H1 (cell line): Measurements from ENCODE around the gene INPP5A. TPM values are rescaled to one million over a fixed set of nuclear protein-coding genes. Genes with fewer than 3 reads are reported as not detected.

Source experiments
- CTCF ChIA-PET: fragments of 300-600 bp; sonication (Branson Sonifier 250); formaldehyde crosslinking; loops from one replicate; lab custom pipeline; 2021; ENCODE audit not compliant: partially characterized antibody; lab: Charles Lee
- POLR2A ChIA-PET: fragments of 300-600 bp; sonication (Branson Sonifier 250); formaldehyde crosslinking; loops from one replicate; lab custom pipeline; 2021; ENCODE audit warnings: inconsistent platforms; ENCODE audit not compliant: partially characterized antibody; lab: Charles Lee
- DNase-seq, 2 experiments: peaks; one replicate each; pipeline versions ENCODE4 v3.0.0 to v3.0.0-alpha.2; 2010 to 2022; ENCODE audit warnings: low spot score in 2 of 2, low read depth in 1 of 2, mixed read lengths in 1 of 2
- FAIRE-seq: peaks from 2 replicates; lab custom pipeline; 2011; peaks lifted over from hg19 to GRCh38; lab: Jason Lieb, UNC
- H2AFZ ChIP-seq: 2 replicates; pipeline ENCODE4 v1.8.1; 2012; ENCODE audit warnings: low read length, inconsistent platforms
- H2AK5ac ChIP-seq: 2 replicates; pipeline ENCODE4 v1.6.1; 2013; ENCODE audit warnings: low read depth, low read length
- H2BK120ac ChIP-seq: replicated peaks from 2 replicates; pipeline ENCODE3; 2013; ENCODE audit warnings: low read depth, low read length, inconsistent platforms
- H2BK12ac ChIP-seq: 2 replicates; pipeline ENCODE4 v1.6.1; 2013; ENCODE audit warnings: low read depth, low read length
- H2BK15ac ChIP-seq: 2 replicates; pipeline ENCODE4 v1.6.1; 2013; ENCODE audit warnings: low read length
- H2BK20ac ChIP-seq: 2 replicates; pipeline ENCODE4 v1.6.1; 2013; ENCODE audit warnings: low read length
- H2BK5ac ChIP-seq: 2 replicates; pipeline ENCODE4 v1.6.1; 2013; ENCODE audit warnings: low read depth, low read length
- H3K14ac ChIP-seq: 2 replicates; pipeline ENCODE4 v1.6.1; 2013; ENCODE audit warnings: inconsistent platforms; ENCODE audit not compliant: insufficient read length
- H3K18ac ChIP-seq: 2 replicates; pipeline ENCODE4 v1.6.1; 2013; ENCODE audit warnings: low read length; ENCODE audit errors: extremely low read depth
- H3K23ac ChIP-seq: 2 replicates; pipeline ENCODE4 v1.6.1; 2013; ENCODE audit warnings: inconsistent platforms; ENCODE audit not compliant: insufficient read length
- H3K23me2 ChIP-seq: 2 replicates; pipeline ENCODE4 v1.6.1; 2013; ENCODE audit warnings: low read depth, low read length
- H3K27ac ChIP-seq: 2 replicates; pipeline ENCODE4 v1.6.1; 2011; ENCODE audit warnings: low read depth, low read length, inconsistent platforms
- H3K27me3 ChIP-seq, 4 experiments: replicated peaks in 1 of 4; 1 replicate in 1 of 4; 2 replicates in 3 of 4; pipeline versions ENCODE4 v1.6.1 to v1.8.1; 2011 to 2013; ENCODE audit warnings: low read length in 3 of 4, mild to moderate bottlenecking in 3 of 4, inconsistent platforms in 2 of 4, mixed read lengths in 2 of 4, moderate library complexity in 1 of 4; ENCODE audit not compliant: control insufficient read depth in 3 of 4, insufficient read depth in 3 of 4; ENCODE audit errors: extremely low read depth in 1 of 4
- H3K36me3 ChIP-seq, 4 experiments: 2 replicates each; pipeline versions ENCODE4 v1.6.1 to v1.8.1; 2011 to 2013; ENCODE audit warnings: mild to moderate bottlenecking in 4 of 4, low read length in 3 of 4, moderate library complexity in 2 of 4, control low read depth in 1 of 4, inconsistent platforms in 1 of 4; ENCODE audit not compliant: insufficient read depth in 4 of 4, control insufficient read depth in 2 of 4
- H3K4ac ChIP-seq: replicated peaks from 2 replicates; pipeline ENCODE3; 2013; ENCODE audit warnings: low read length, low read depth, mixed read lengths, inconsistent platforms; ENCODE audit not compliant: insufficient read length
- H3K4me1 ChIP-seq, 4 experiments: replicated peaks in 1 of 4; 1 replicate in 1 of 4; 2 replicates in 3 of 4; pipeline versions ENCODE4 v1.6.1 to v1.8.1; 2011 to 2013; ENCODE audit warnings: low read length in 3 of 4, inconsistent platforms in 2 of 4, mixed read lengths in 1 of 4; ENCODE audit not compliant: insufficient read depth in 4 of 4, control insufficient read depth in 3 of 4
- H3K4me2 ChIP-seq, 2 experiments: 2 replicates each; pipeline versions ENCODE4 v1.6.1 to v1.8.1; 2011 to 2013; ENCODE audit warnings: low read depth in 2 of 2, low read length in 2 of 2, control low read depth in 1 of 2, inconsistent platforms in 1 of 2, mild to moderate bottlenecking in 1 of 2; ENCODE audit not compliant: insufficient read depth in 1 of 2
- H3K4me3 ChIP-seq, 4 experiments: fragments of 200-600, 300-600 bp in 1 of 4; sonication (generic), shearing (Covaris generic), sonication (Bioruptor Twin) in 1 of 4; 2 replicates each; pipeline versions ENCODE4 v1.5.1 to v1.8.1; 2011 to 2016; ENCODE audit warnings: low read length in 4 of 4, low read depth in 3 of 4, control low read depth in 2 of 4, inconsistent platforms in 2 of 4, mild to moderate bottlenecking in 2 of 4, mixed read lengths in 1 of 4, moderate library complexity in 1 of 4; ENCODE audit not compliant: insufficient read depth in 2 of 4; ENCODE audit errors: extremely low read depth in 1 of 4
- H3K56ac ChIP-seq: replicated peaks from 2 replicates; pipeline ENCODE3; 2013; ENCODE audit warnings: low read depth, mild to moderate bottlenecking, mixed read lengths, low read length, inconsistent platforms; ENCODE audit not compliant: insufficient read length
- H3K79me1 ChIP-seq: 2 replicates; pipeline ENCODE4 v1.6.1; 2013; ENCODE audit warnings: low read depth, low read length, control low read depth
- H3K79me2 ChIP-seq, 2 experiments: 2 replicates each; pipeline versions ENCODE4 v1.6.1 to v1.8.1; 2012 to 2013; ENCODE audit warnings: low read length in 2 of 2, mild to moderate bottlenecking in 2 of 2, inconsistent platforms in 1 of 2; ENCODE audit not compliant: insufficient read depth in 2 of 2, control insufficient read depth in 1 of 2
- H3K9ac ChIP-seq, 4 experiments: replicated peaks in 1 of 4; 1 replicate in 1 of 4; 2 replicates in 3 of 4; pipeline versions ENCODE4 v1.6.1 to v1.8.1; 2011 to 2013; ENCODE audit warnings: low read depth in 3 of 4, low read length in 3 of 4, control low read depth in 2 of 4, mild to moderate bottlenecking in 2 of 4, moderate library complexity in 2 of 4, inconsistent platforms in 1 of 4; ENCODE audit errors: extremely low read depth in 1 of 4
- H3K9me3 ChIP-seq, 2 experiments: 2 replicates each; pipeline versions ENCODE4 v1.6.1 to v1.8.1; 2012 to 2013; ENCODE audit warnings: mild to moderate bottlenecking in 2 of 2, moderate library complexity in 2 of 2, control low read depth in 1 of 2, inconsistent platforms in 1 of 2, low read depth in 1 of 2, low read length in 1 of 2, mixed read lengths in 1 of 2; ENCODE audit not compliant: insufficient read depth in 2 of 2
- H4K20me1 ChIP-seq, 2 experiments: replicated peaks in 1 of 2; 2 replicates each; pipeline versions ENCODE3 to v1.8.1; 2011 to 2013; ENCODE audit warnings: inconsistent platforms in 2 of 2, low read length in 2 of 2, mild to moderate bottlenecking in 1 of 2; ENCODE audit not compliant: insufficient read depth in 2 of 2, control insufficient read depth in 1 of 2
- H4K5ac ChIP-seq: 2 replicates; pipeline ENCODE4 v1.6.1; 2013; ENCODE audit warnings: low read length, low read depth, mixed read lengths, inconsistent platforms; ENCODE audit not compliant: insufficient read length
- H4K8ac ChIP-seq: 2 replicates; pipeline ENCODE4 v1.8.0; 2013; ENCODE audit warnings: mild to moderate bottlenecking, moderate library complexity, low read length, inconsistent platforms; ENCODE audit not compliant: insufficient read depth; ENCODE audit errors: extremely low read depth
- H4K91ac ChIP-seq: replicated peaks from 2 replicates; pipeline ENCODE3; 2013; ENCODE audit warnings: low read length, mixed read lengths, inconsistent platforms; ENCODE audit not compliant: insufficient read length
- CEBPB ChIP-seq: IDR thresholded peaks from 2 replicates; pipeline ENCODE4 v1.6.1; 2012; ENCODE audit warnings: low read depth, low read length
- CHD2 ChIP-seq: IDR thresholded peaks from 2 replicates; pipeline ENCODE4 v1.6.1; 2012; ENCODE audit warnings: low read length, improper control_type of control experiment
- CTCF ChIP-seq, 3 experiments: IDR thresholded peaks; 1 replicate in 2 of 3; 2 replicates in 1 of 3; pipeline versions ENCODE4 v1.5.1 to v1.6.1; 2011; ENCODE audit warnings: low read length in 3 of 3, mild to moderate bottlenecking in 3 of 3, inconsistent platforms in 2 of 3, low read depth in 1 of 3, moderate library complexity in 1 of 3; ENCODE audit not compliant: insufficient read depth in 1 of 3; ENCODE audit errors: control extremely low read depth in 1 of 3
- MAFK ChIP-seq: IDR thresholded peaks from 2 replicates; pipeline ENCODE4 v1.6.1; 2012; ENCODE audit warnings: low read depth, mild to moderate bottlenecking, improper control_type of control experiment, low read length
- PHF8 ChIP-seq: fragments of 200-600 bp; sonication (generic); conservative IDR thresholded peaks from 2 replicates; pipeline ENCODE4 v1.7.1; 2012; ENCODE audit warnings: low read depth, mild to moderate bottlenecking, inconsistent platforms, low read length, moderate library complexity
- TCF12 ChIP-seq: IDR thresholded peaks from 2 replicates; pipeline ENCODE4 v1.6.1; 2011; ENCODE audit warnings: low read depth, mild to moderate bottlenecking, low read length
- YY1 ChIP-seq: IDR thresholded peaks from 2 replicates; pipeline ENCODE4 v1.6.1; 2011; ENCODE audit warnings: low read depth, mild to moderate bottlenecking, low read length
- WGBS, 2 experiments: shearing (Covaris generic) in 1 of 2; methylation state at CpG; one replicate each; pipeline versions ENCODE4 v1.1.6 to v1.1.7; 2013 to 2015; ENCODE audit warnings: low lambda C conversion rate in 2 of 2, mixed read lengths in 2 of 2, inconsistent platforms in 1 of 2, low coverage in 1 of 2, missing lambda C conversion rate in 1 of 2; ENCODE audit not compliant: insufficient replicate concordance in 2 of 2, insufficient coverage in 1 of 2, insufficient read length in 1 of 2; ENCODE audit errors: extremely low coverage in 1 of 2, missing lambda C conversion rate in 1 of 2; 5-methylcytosine and 5-hydroxymethylcytosine counted together
- polyA plus RNA-seq, 7 experiments: library from polyadenylated mRNA; depleted of rRNA in 3 of 7; stranded (reverse) in 5 of 7; unstranded in 2 of 7; fragments of >200 nt in 5 of 7; fragments of 200-250 nt in 2 of 7; gene quantifications; 1 replicate in 5 of 7; 2 replicates in 1 of 7; 4 replicates in 1 of 7; pipeline versions ENCODE4 v1.2.1 to v1.2.3, GENCODE V29; 2011 to 2013; ENCODE audit warnings: missing spikeins in 2 of 7, mixed read lengths in 2 of 7
- total RNA-seq: library from RNA; stranded (reverse); fragmentation: NEBNext Ultra II Directional; extraction: Animal tissue kit (Norgen Biotek cat#: 25700); gene quantifications from 2 replicates; pipeline ENCODE4 v1.2.1, GENCODE V29; 2021

The INPP5A gene
- total and polyA plus RNA-seq, 2 of the 8 experiments (the other 6 are each of a cell fraction or from before 2014, with no cell fraction given) = 19.7 to 27.5 TPM

DNA sequence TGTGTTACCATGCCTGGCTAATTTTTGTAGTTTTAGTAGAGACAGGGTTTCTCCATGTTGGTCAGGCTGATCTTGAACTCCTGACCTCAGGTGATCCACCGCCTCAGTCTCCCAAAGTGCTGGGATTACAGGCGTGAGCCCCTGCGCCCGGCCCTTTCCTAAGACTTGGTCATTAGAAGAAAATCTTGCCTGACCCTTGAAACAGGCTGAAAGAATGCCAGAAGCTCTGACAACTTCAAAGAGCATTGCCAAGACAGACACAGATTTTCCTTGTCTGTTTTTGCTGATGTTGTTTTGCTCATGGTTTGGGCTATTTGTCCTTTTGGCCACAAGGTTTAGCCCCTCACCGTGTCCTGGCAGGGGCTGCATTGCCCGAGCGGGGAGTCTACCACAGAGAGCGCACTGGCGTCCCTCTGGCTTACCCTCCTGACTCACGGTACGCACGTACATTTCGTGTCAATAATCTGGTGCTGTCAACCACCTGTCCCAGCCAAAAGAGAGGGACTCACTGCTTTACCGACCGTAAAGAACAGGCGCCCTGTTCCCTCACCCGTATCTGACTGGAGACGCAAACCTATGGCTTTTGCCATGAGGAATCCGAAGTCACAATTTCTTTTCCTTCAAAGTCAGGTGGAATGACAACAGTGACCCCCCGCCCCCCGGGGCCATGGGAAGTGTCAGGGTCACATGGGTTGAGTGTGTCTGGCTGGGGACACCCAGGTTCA, 10.1 kb upstream of the INPP5A start:
- Histone ChIP-seq H4K8ac (no peak overlapping the region; the same call in 1 of the 2 replicates), H4K20me1 (no peaks in the 10 kb centered on the region), H3K23me2 (no peaks in the 10 kb centered on the region), H3K36me3 (no peaks in the 10 kb centered on the region), H3K79me2 (no peaks in the 10 kb centered on the region), H2BK5ac (no peak overlapping the region), H3K9me3 (no peaks in the 10 kb centered on the region), H3K27ac (no peak overlapping the region), H3K18ac (no peak overlapping the region), H3K4me1 (no peaks in the 10 kb centered on the region), H3K4me3 (no peak overlapping the region), H3K23ac (no peak overlapping the region), H3K4ac (no peak overlapping the region), H3K56ac (no peak overlapping the region), H3K14ac (no peak overlapping the region), H3K27me3 (peaks cover 0 to 8% (median 3%) of the 10 kb centered on the region in 4 experiments; a peak in 4 of 7 replicates), H2BK15ac (no peak overlapping the region), H4K91ac (no peak overlapping the region), H3K9ac (no peak overlapping the region), H2AFZ (no peak overlapping the region), H2BK20ac (no peak overlapping the region), H4K5ac (no peak overlapping the region), H2BK12ac (no peak overlapping the region), H2BK120ac (no peak overlapping the region), H3K79me1 (no peaks in the 10 kb centered on the region), H3K4me2 (no peak overlapping the region), H2AK5ac (no peak overlapping the region)
- no peak for TF ChIP-seq YY1
- no peak for TF ChIP-seq CEBPB
- no peak for TF ChIP-seq TCF12
- no peak for TF ChIP-seq CHD2
- TF ChIP-seq PHF8 = no peak
- TF ChIP-seq MAFK = no peak
- no peak for TF ChIP-seq CTCF (IDR thresholded peaks at IDR 0.05; ENCODE audit: control extremely low read depth in 1 of 3, insufficient read depth in 1 of 3, low read depth in 1 of 3, low read length in 3 of 3)
- FAIRE-seq = no peak
- WGBS, 2 experiments = 83% methylated on average over 21 of the region's 21 CpGs; no CpG with 5 or more reads in 1 of the 2 experiments
- POLR2A ChIA-PET = interaction anchor here (0.9 to 1.7 kb wide), 3 partner anchors 9 kb away, joined by 3 to 9 read pairs (median 3); no protein-coding TSS in a partner anchor
- CTCF ChIA-PET = interaction anchor here (0.9 to 1.7 kb wide), 6 partner anchors 10 to 122 kb away, joined by 3 to 5 read pairs (median 3); no protein-coding TSS in a partner anchor
- no peak for DNase-seq
